ENCODE results near the gene LRP1B. TPM values are rescaled to one million over a fixed set of nuclear protein-coding genes. Genes with fewer than 3 reads are reported as not detected.

The LRP1B gene
- total RNA-seq, 1 experiment from 2014 or later: 0.52 TPM

DNA sequence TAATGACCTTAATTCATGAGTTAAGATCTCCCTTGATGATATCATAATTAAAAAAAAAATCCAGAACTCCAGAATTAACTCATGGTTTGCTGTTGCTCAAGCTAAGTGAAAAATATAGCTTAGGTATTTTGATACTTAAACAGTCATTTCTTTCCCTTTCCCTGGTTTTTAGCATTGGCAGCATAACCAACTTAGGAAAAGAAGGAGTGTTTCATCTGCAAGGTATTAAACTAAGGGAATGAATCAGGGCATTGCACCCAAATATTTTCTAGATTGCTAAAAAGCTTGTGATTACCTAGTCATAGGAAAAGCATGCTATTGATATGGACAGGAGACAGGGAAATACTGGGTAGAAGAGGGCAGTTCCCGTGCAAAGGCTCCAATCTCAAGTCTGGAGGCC is 207.2 kb downstream of the LRP1B start:
- Mint-ChIP-seq H3K9me3 (0 out of 2 replicates have a peak, but pooled peaks cover 4% of the 10 kb centered on the region), H3K4me3 (no peak overlapping the region), H3K27ac (no peak overlapping the region), H3K27me3 (ENCODE audit: low read depth) (no peaks in the 10 kb centered on the region), H3K36me3 (no peaks in the 10 kb centered on the region), H3K4me1 (peaks cover 8% of the 10 kb centered on the region)
- no peak for DNase-seq (ENCODE audit: low spot score)
- ATAC-seq: no peak
- TF ChIP-seq NFE2L1 (CRISPR knock-in tag; IDR thresholded peaks at IDR 0.05) (no peak), SP1 (CRISPR knock-in tag; conservative IDR thresholded peaks at IDR 0.05) (no peak), ZNF423 (CRISPR knock-in tag; IDR thresholded peaks at IDR 0.05) (no peak), JUN (CRISPR knock-in tag; IDR thresholded peaks at IDR 0.05) (no peak), EMX1 (CRISPR knock-in tag; IDR thresholded peaks at IDR 0.05) (no peak), TP53 (CRISPR knock-in tag; IDR thresholded peaks at IDR 0.05) (no peak), MXD4 (CRISPR knock-in tag; IDR thresholded peaks at IDR 0.05; ENCODE audit: borderline replicate concordance) (no peak), NR3C1 (CRISPR knock-in tag; conservative IDR thresholded peaks at IDR 0.05; ENCODE audit: low read depth) (no peak), ZNF396 (CRISPR knock-in tag; IDR thresholded peaks at IDR 0.05; ENCODE audit: borderline replicate concordance) (no peak), RORB (CRISPR knock-in tag; IDR thresholded peaks at IDR 0.05) (no peak), SMAD3 (CRISPR knock-in tag; IDR thresholded peaks at IDR 0.05; ENCODE audit: borderline replicate concordance) (no peak)
- TF ChIP-seq, protein P1, sequence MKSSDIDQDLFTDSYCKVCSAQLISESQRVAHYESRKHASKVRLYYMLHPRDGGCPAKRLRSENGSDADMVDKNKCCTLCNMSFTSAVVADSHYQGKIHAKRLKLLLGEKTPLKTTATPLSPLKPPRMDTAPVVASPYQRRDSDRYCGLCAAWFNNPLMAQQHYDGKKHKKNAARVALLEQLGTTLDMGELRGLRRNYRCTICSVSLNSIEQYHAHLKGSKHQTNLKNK (CRISPR knock-in tag; IDR thresholded peaks at IDR 0.05): no peak
- TF ChIP-seq, protein P2, sequence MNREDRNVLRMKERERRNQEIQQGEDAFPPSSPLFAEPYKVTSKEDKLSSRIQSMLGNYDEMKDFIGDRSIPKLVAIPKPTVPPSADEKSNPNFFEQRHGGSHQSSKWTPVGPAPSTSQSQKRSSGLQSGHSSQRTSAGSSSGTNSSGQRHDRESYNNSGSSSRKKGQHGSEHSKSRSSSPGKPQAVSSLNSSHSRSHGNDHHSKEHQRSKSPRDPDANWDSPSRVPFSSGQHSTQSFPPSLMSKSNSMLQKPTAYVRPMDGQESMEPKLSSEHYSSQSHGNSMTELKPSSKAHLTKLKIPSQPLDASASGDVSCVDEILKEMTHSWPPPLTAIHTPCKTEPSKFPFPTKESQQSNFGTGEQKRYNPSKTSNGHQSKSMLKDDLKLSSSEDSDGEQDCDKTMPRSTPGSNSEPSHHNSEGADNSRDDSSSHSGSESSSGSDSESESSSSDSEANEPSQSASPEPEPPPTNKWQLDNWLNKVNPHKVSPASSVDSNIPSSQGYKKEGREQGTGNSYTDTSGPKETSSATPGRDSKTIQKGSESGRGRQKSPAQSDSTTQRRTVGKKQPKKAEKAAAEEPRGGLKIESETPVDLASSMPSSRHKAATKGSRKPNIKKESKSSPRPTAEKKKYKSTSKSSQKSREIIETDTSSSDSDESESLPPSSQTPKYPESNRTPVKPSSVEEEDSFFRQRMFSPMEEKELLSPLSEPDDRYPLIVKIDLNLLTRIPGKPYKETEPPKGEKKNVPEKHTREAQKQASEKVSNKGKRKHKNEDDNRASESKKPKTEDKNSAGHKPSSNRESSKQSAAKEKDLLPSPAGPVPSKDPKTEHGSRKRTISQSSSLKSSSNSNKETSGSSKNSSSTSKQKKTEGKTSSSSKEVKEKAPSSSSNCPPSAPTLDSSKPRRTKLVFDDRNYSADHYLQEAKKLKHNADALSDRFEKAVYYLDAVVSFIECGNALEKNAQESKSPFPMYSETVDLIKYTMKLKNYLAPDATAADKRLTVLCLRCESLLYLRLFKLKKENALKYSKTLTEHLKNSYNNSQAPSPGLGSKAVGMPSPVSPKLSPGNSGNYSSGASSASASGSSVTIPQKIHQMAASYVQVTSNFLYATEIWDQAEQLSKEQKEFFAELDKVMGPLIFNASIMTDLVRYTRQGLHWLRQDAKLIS (CRISPR knock-in tag; IDR thresholded peaks at IDR 0.05; ENCODE audit: borderline replicate concordance): no peak
- TF ChIP-seq, protein P3, sequence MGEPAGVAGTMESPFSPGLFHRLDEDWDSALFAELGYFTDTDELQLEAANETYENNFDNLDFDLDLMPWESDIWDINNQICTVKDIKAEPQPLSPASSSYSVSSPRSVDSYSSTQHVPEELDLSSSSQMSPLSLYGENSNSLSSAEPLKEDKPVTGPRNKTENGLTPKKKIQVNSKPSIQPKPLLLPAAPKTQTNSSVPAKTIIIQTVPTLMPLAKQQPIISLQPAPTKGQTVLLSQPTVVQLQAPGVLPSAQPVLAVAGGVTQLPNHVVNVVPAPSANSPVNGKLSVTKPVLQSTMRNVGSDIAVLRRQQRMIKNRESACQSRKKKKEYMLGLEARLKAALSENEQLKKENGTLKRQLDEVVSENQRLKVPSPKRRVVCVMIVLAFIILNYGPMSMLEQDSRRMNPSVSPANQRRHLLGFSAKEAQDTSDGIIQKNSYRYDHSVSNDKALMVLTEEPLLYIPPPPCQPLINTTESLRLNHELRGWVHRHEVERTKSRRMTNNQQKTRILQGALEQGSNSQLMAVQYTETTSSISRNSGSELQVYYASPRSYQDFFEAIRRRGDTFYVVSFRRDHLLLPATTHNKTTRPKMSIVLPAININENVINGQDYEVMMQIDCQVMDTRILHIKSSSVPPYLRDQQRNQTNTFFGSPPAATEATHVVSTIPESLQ (CRISPR knock-in tag; IDR thresholded peaks at IDR 0.05): no peak
- ChIA-PET POLR2A (no interaction called here), CTCF (no interaction called here)

DNA sequence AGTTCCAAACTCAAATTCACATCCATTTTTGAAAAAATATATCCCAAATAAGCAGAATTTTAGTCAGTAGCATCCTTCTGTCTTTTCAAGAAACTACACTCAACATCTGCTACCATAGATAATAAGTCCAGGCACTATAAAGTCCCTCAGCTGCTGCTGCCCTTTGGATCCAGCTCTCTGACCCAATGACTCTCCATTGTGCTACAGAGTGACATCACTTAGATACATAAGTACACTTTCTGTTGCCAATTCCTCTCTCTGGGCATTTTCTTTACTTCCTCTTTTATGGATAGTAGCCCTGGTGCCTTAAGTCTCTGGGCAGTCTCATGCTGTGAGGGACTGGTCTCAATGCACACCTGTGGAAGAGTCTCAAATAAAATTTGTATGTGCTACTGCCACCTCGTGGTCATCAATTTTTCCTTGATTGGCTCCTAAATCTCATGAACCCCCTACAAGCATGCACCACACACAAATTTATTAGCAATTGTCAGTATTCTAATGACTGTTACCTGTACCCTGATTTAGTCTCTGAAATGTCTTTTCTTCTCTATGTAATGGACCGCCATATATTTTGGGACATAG is 219.2 kb downstream of the LRP1B start:
- DNase-seq (ENCODE audit: low spot score): peak; percentile 50
- Mint-ChIP-seq H3K9me3 (peaks cover 31% of the 10 kb centered on the region), H3K27ac (no peak overlapping the region), H3K27me3 (ENCODE audit: low read depth) (no peaks in the 10 kb centered on the region), H3K36me3 (peaks cover 21% of the 10 kb centered on the region), H3K4me1 (peaks cover 5% of the 10 kb centered on the region), H3K4me3 (no peak overlapping the region)
- ChIA-PET CTCF (interaction anchor here (1.4 kb wide), 1 partner anchor 356 kb away, joined by 4 read pairs; no protein-coding TSS in a partner anchor), POLR2A (no interaction called here)
- TF ChIP-seq NFE2L1 (CRISPR knock-in tag; IDR thresholded peaks at IDR 0.05) (no peak), GRHL2 (CRISPR knock-in tag; IDR thresholded peaks at IDR 0.05; ENCODE audit: insufficient replicate concordance, severe bottlenecking) (no peak)
- TF ChIP-seq, protein P2 (CRISPR knock-in tag; IDR thresholded peaks at IDR 0.05; ENCODE audit: borderline replicate concordance): no peak
- ATAC-seq: peak; percentile 97

All from WTC11 (cell line).